GM12892 (cell line): Measurements from ENCODE around the gene TNFSF8.

ENCODE experiments used
- POLR2A ChIP-seq: IDR thresholded peaks from 2 replicates; pipeline ENCODE4 v1.6.1; 2011; ENCODE audit warnings: low read depth, low read length, control low read depth
- POLR2AphosphoS5 ChIP-seq: IDR thresholded peaks from 2 replicates; pipeline ENCODE4 v1.6.1; 2011; ENCODE audit warnings: low read depth, low read length, control low read depth

- no peak for TF ChIP-seq POLR2AphosphoS5
- TF ChIP-seq POLR2A, result no peak
These were observed 74.0 kb downstream of the TNFSF8 start for GRCh38 chr9:114856215-114856941.
